Activated T-cell treated with anti-CD3 and anti-CD28 coated beads, Interleukin-2, amount 50 U/mL, for 1 hour (primary cell): ENCODE data around the gene EVX2.

Source experiments
- DNase-seq: peaks from one replicate; pipeline ENCODE4 v3.0.0-alpha.2; 2020

The EVX2 gene

DNA sequence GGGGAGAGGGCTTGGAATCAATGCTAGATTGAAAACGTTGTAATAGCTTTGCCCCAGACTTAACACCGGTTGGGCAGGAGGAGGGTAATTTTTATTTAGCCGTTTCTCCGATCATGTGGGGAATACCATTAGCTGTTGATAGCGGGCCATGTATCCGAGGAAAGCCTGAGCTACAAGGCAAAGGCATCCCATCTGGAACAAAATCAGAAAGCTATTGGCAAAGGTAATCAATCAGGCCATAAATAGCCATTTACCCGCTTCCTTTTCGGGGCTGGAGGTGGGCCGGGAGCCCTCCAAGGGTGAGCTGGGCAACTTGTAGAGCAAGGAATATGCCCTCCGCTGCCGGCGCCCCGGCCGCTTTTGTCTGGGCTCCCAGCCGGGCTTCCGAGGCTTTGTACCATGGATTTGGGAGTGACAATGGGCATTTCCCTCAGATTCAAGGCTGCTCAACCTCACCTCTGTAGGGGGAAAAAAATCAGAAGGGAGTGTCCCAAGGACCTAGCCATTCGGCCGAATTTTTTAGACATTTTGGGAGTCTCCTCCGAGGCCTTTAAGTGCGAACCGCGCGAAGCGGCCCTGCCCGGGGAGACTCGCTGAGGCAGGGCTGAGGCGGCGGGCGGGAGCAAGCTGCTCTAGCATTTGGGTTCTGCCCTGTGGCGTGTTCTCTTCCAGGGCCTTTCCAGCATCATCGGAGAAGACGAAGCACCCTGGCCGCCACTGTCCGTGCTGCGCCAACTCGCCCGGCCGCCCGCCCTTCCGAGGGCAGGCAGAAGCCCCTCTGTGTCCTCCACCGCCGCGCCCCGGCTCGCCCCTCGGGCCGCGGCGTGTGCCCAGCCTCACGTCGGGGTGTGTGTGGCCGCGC lies 37.7 kb upstream of the EVX2 start:
- DNase-seq = no peak

- DNase-seq = no peak
Measured at GRCh38 chr2:176120364-176121189, 36.8 kb upstream of the EVX2 start.

DNA sequence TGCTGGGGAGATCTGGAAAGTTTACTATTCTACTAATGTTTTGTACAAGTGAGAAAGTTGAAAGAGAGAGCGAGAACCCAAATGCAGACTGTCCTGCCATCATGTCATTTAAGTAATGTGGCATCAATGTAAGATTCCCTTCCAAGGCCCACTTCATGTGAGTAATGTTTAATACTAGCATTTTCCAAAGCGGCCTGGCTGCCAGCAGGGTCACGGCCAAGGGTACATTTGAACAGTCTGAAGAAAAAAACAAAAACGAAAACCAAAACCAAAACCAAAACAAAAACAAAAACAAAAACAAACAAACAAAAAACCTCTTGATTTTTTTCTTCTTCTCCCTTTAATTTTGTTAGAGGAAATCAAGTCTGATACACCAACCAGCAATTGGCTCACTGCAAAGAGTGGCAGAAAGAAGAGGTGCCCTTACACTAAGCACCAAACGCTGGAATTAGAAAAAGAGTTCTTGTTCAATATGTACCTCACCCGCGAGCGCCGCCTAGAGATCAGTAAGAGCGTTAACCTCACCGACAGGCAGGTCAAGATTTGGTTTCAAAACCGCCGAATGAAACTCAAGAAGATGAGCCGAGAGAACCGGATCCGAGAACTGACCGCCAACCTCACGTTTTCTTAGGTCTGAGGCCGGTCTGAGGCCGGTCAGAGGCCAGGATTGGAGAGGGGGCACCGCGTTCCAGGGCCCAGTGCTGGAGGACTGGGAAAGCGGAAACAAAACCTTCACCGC lies 35.0 kb upstream of the EVX2 start:
- DNase-seq = no peak

GRCh38 chr2:176117823-176118371 lies 34.1 kb upstream of the EVX2 start:
- DNase-seq = no peak

DNA sequence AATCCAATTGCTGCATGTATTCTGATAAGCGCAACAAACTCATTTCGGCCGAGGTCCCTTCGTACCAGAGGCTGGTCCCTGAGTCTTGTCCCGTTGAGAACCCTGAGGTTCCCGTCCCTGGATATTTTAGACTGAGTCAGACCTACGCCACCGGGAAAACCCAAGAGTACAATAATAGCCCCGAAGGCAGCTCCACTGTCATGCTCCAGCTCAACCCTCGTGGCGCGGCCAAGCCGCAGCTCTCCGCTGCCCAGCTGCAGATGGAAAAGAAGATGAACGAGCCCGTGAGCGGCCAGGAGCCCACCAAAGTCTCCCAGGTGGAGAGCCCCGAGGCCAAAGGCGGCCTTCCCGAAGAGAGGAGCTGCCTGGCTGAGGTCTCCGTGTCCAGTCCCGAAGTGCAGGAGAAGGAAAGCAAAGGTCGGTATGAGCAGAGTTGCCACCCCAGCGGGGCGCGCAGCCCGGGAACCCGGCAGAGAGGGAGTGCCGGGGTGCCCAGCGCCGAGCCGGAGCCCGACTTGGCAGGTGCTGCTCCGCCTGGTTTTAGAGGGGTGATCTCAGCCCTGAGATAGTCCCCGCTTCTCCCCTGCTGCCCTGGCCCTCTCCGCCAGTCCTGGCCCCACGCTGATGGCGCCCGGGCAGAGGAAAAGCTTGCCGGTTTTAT lies 33.5 kb upstream of the EVX2 start:
- DNase-seq = no peak

- DNase-seq = no peak
Measured at GRCh38 chr2:176115883-176116813, 32.4 kb upstream of the EVX2 start, which contains the start of gene HOXD10. Gene HOXD10 (plus strand): TSS chr2:176116778. CDS start chr2:176116834, 56 bp downstream.

GRCh38 chr2:176114930-176115625 lies 31.3 kb upstream of the EVX2 start:
- DNase-seq = no peak

GRCh38 chr2:176114120-176114929 lies 30.6 kb upstream of the EVX2 start:
- no peak for DNase-seq

DNA sequence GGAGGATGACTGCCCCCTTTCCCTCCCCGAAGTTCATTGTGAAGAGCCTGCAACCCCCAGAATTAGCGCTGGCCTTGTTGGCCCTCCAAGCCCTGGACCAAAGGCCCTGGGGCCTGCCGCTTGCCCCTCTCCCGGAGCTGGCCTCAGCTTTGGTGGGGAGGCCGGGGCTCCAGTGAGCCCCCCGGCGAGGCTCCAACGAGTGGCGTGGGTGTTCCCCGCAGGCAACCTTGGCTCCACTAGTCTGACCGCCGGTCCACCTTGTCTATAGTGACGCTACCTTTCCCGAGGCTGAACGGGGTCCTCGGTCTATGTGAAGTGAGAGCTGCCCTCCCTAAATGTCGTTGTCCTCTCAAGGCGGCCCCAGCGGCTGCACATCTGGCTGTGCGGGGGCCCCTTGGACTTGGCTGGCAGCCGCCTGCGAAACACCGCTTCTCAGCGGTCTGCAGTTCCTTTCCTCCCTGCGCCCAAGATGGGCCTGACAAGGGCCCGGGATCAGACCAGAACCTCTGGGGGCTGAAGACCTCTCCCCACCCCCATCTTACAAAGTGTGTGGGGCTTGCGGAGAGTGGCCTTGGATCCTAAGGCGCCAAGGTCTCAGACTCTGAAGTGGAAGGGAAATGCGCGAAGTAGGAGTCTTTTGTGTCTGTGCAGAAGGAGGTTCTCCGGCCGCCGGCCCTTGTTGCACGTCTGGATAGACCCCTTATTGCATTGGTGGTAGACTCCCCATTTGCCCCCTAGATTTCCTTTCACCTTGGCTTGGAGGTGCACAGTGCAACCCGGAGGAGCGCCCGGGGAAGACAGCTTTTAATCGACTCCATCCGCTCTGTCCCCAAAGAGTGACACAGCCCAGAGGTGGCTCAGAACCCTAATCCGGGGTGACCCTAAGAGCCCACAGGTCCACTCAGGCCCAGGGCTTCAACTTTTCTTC lies 28.9 kb upstream of the EVX2 start:
- DNase-seq = no peak

DNA sequence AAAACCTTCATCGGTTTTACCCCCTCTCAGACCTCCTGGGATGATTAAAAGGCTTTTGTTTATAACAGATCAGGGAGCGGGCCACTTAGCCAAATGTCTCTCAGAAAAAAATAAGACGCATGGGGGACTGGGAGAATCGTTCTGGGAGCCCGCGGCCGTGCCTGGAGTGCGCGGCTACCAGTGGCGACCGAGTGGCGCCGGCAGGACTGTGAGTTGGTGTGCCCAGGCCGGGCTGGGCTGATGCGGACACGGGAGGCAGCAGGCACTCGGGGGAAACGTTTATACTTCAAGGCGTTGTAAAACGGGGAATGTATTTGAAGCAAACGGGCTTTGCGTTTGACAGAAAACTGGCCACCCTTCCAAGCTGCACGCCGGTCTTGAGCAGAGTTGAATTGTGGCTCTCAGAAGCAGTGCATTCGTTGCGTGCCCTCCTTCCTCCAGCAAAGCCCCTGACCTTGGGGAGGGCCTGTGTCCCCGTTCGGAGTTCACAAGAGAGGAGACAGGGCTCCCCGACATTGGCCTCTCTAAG lies 28.1 kb upstream of the EVX2 start:
- no peak for DNase-seq

GRCh38 chr2:176111309-176111663 lies 27.5 kb upstream of the EVX2 start:
- no peak for DNase-seq

GRCh38 chr2:176110415-176111308 lies 26.9 kb upstream of the EVX2 start:
- no peak for DNase-seq

DNA sequence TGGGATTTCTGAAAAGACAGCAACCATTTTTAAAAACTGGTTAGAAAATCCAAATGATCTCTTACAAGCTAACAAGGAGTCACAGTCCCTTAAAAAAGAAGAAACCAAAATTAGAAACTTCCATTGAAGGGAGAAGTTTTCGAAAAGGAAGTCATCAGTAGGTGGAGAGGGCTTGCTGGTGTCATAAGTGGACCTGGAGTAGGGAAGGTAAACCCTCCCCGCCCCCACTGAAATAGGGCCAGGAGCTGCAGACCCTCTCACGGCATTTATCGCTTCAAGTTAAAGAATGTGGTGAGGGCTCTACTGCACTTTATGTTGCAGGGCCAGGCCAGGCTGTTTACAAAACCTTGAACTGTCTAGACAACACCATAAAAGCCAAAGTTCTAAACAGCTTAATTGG lies 26.2 kb upstream of the EVX2 start:
- no peak for DNase-seq

GRCh38 chr2:176109192-176109901 lies 25.6 kb upstream of the EVX2 start:
- DNase-seq = no peak

DNA sequence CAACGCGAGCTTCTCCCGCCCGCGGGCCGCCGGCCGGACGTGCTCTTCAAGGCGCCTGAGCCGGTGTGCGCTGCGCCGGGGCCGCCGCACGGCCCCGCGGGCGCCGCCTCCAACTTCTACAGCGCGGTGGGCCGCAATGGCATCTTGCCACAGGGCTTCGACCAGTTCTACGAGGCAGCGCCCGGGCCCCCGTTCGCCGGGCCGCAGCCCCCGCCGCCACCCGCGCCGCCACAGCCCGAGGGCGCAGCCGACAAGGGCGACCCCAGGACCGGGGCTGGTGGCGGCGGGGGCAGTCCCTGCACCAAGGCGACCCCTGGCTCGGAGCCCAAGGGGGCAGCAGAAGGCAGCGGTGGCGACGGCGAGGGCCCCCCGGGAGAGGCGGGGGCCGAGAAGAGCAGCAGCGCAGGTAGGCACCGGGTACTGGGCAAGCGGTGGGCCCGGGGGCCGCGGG lies 24.0 kb upstream of the EVX2 start:
- peak; percentile 20 for DNase-seq
